ENCODE data around the gene USH1G.
"Not testable (repeated sequence)": the region's sequence is repeated elsewhere in the genome, so short reads cannot be mapped to it uniquely, and the experiment has no call there.

USH1G gene

DNA sequence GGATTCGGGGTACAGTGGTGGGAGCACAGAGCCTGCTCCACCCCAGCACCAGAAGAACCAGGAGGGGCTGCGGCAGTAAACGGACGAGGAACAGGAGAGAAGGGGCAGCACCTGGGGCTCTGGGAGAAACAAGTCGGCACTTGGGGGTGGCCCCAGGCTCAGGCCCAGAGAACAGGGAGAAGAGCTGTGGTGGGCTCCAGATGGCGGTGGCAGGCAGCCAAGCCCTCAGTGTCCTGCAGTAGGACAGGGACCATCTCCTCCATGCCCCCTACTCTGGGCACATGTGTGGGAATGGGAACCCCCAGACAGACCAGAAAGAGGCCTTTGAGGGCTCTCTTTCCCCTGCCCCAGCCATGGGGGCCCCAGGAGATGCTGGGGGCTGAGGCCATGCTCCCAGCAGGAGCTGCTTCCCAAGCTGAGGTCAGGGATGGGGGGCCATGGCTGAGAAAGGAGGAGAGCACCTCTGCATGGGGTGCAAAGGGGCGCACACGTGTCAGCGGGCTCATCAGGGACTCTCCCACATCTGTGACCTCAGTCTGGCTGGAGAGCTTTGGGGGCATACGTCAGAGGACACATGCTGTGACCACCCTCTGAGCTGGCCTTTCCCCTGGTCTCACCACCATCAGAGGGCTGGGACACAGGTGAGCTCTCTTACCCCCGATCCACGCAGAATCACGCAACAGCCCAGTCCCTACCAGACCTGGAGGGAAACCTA, 6.8 kb downstream of the USH1G start:
- H3K9me3 ChIP-seq (ENCODE audit: control insufficient read depth, insufficient read depth, low read length), result no peaks in the 10 kb centered on the region
- H3K4me1 ChIP-seq (ENCODE audit: insufficient read depth, low read length), result peaks cover 4% of the 10 kb centered on the region; the same call in 1 of the 2 replicates
- no peak overlapping the region for H3K9ac ChIP-seq (ENCODE audit: low read depth, low read length)
- H3K36me3 ChIP-seq (ENCODE audit: insufficient read depth, low read length), result no peaks in the 10 kb centered on the region

DNA sequence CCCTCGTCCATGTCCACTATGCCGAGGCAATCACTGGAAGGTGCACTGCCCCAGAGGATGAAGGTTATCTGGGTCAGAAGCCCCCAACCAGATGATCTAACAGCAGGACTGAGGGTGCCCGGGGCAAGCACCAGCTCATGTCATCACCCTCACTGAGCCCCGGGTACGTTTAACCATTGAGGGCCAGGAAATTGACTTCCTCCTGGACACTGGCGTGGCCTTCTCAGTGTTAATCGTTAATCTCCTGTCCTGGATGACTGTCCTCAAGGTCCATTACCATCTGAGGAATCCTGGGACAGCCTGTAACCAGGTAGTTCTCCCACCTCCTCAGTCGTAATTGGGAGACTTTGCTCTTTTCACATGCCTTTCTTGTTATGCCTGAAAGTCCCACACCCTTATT, 11.6 kb downstream of the USH1G start:
- H3K4me1 ChIP-seq (ENCODE audit: insufficient read depth, low read length), result peaks cover 10% of the 10 kb centered on the region
- not testable (repeated sequence) for H3K9ac ChIP-seq (ENCODE audit: low read depth, low read length); H3K9me3 ChIP-seq (ENCODE audit: control insufficient read depth, insufficient read depth, low read length); H3K36me3 ChIP-seq (ENCODE audit: insufficient read depth, low read length)

DNA sequence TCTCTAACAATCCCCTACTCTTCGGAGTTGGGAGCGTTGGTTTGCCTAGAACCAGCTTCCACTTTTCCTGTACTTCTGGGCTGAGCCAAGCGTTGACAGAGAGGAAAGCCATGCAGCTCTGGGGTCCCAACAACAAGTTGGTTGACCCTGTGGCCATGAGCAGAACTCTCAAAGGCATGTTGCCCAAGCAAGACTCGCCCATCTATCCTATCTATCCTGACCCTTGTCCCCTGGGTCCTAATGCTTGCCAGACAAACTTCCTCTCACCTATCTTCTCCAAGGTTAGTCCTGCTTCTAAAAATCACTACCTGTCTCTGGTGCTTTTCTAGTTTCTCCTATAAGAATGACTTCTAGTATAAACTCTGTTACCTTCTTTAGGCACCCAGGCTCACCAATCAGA, 14.0 kb downstream of the USH1G start:
- not testable (repeated sequence) for H3K9me3 ChIP-seq (ENCODE audit: control insufficient read depth, insufficient read depth, low read length); H3K9ac ChIP-seq (ENCODE audit: low read depth, low read length); H3K36me3 ChIP-seq (ENCODE audit: insufficient read depth, low read length)
- peaks cover 13% of the 10 kb centered on the region for H3K4me1 ChIP-seq (ENCODE audit: insufficient read depth, low read length)

DNA sequence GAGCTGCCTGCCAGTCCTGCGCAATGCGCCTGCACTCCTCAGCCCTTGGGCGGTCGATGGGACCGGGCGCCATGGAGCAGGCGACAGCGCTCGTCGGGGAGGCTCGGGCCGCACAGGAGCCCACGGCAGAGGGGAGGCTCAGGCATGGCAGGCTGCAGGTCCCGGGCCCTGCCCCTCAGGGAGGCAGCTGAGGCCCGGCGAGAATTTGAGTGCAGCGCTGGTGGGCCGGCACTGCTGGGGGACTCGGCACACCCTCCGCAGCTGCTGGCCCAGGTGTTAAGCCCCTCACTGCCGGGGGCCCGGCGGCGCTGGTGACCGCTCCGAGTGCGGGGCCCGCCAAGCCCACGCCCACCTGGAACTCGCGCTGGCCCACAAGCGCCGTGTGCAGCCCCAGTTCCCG, 16.0 kb downstream of the USH1G start:
- Histone ChIP-seq H3K36me3 (ENCODE audit: insufficient read depth, low read length) (no peaks in the 10 kb centered on the region), H3K4me1 (ENCODE audit: insufficient read depth, low read length) (peaks cover 13% of the 10 kb centered on the region), H3K9ac (ENCODE audit: low read depth, low read length) (no peak overlapping the region), H3K9me3 (ENCODE audit: control insufficient read depth, insufficient read depth, low read length) (no peaks in the 10 kb centered on the region)

DNA sequence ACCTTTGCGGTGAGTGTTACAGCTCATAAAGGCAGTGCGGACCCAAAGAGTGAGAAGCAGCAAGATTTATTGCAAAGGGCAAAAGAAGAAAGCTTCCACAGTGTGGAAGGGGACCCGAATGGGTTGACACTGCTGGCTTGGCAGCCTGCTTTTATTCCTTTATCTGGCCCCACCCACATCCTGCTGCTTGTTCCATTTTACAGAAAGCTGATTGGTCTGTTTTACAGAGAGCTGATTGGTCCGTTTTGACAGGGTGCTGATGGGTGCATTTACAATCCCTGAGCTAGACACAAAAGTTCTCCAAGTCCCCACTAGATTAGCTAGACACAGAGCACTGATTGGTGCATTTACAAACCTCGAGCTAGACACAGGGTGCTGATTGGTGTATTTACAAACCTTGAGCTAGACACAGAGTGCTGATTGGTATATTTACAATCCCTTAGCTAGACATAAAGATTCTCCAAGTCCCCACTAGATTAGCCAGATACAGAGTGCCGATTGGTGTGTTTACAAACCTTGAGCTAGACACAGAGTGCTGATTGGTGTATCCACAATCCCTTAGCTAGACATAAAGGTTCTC, 16.8 kb downstream of the USH1G start:
- H3K36me3 ChIP-seq (ENCODE audit: insufficient read depth, low read length); H3K9me3 ChIP-seq (ENCODE audit: control insufficient read depth, insufficient read depth, low read length); H3K9ac ChIP-seq (ENCODE audit: low read depth, low read length): not testable (repeated sequence)
- H3K4me1 ChIP-seq (ENCODE audit: insufficient read depth, low read length), result peaks cover 13% of the 10 kb centered on the region

DNA sequence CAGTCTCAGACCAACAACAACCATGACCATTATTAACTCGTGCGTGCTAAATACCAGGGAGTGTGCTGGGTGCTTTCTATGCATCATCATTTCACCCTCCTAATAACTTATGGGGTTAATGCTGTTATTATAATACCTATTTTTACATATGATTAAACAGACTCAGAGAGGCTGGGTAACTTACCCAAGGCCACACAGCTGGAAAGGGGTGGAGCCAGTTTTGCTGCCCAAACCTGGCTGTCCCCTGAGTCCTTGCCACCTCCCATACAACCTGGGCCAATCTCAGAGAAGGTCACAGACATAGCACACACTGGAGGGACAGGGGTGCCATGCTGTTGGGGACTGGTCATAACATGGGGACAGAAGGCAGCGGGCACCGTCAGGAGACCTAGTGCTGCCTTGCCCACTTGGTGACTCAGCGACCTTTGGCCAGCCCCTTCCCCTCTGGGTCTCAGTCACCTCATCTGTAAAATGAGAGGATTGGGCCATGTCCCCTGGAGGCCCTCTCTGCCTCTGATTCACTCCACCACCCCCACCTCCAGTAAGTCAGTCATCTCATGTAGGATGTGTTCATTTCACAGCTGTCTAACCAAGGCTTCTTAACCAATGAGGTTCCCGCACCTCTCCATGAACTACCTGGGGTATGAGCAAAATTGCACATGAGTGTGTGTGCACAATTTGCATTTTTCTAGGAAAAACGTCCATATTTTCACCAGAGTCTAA, 18.2 kb downstream of the USH1G start:
- Histone ChIP-seq H3K9ac (ENCODE audit: low read depth, low read length) (no peak overlapping the region), H3K4me1 (ENCODE audit: insufficient read depth, low read length) (peaks cover 7% of the 10 kb centered on the region), H3K9me3 (ENCODE audit: control insufficient read depth, insufficient read depth, low read length) (no peaks in the 10 kb centered on the region), H3K36me3 (ENCODE audit: insufficient read depth, low read length) (no peaks in the 10 kb centered on the region)

DNA sequence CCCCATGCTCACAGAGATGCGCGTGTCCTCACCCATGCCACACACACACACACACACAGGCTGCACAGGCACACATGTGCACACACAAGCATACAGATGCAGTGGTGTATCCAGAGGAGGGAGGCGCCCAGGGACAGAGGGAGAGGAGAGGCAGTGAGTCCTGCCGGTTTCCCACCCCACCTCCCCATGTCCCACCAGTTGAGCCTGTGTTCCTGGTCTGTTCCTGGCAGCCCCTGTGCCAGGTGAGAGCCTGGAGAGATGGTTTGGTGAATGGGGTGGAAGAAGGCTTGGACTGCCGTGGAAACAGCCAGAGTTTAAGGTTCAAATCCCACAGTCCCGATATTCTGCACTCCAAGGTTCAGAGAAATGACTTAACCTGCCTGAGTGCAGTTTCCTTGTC, 19.4 kb downstream of the USH1G start:
- Histone ChIP-seq H3K9me3 (ENCODE audit: control insufficient read depth, insufficient read depth, low read length) (no peaks in the 10 kb centered on the region), H3K36me3 (ENCODE audit: insufficient read depth, low read length) (no peaks in the 10 kb centered on the region), H3K9ac (ENCODE audit: low read depth, low read length) (no peak overlapping the region)

DNA sequence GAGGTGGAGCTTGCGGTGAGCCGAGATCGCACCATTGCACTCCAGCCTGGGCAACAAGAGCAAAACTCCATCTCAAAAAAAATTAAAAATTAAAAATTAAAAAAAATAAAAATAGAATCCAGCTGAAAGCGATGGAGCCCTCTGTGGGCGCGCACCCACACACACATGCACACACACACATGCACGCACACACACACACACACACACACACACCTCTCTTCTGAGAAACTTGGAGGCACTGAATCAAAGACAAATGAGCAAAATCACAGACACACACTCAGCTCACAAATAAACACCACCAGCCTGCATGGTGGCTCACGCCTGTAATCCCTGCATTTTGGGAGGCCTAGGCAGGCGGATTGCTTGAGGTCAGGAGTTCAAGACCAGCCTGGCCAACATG, 20.0 kb downstream of the USH1G start:
- no peaks in the 10 kb centered on the region for H3K9me3 ChIP-seq (ENCODE audit: control insufficient read depth, insufficient read depth, low read length)
- H3K4me1 ChIP-seq (ENCODE audit: insufficient read depth, low read length), result peaks cover 3% of the 10 kb centered on the region
- H3K36me3 ChIP-seq (ENCODE audit: insufficient read depth, low read length), result no peaks in the 10 kb centered on the region
- H3K9ac ChIP-seq (ENCODE audit: low read depth, low read length), result no peak overlapping the region

More for the DNA sequence above, 19.4 kb downstream of the USH1G start:
- peaks cover 3% of the 10 kb centered on the region for H3K4me1 ChIP-seq (ENCODE audit: insufficient read depth, low read length)

DNA sequence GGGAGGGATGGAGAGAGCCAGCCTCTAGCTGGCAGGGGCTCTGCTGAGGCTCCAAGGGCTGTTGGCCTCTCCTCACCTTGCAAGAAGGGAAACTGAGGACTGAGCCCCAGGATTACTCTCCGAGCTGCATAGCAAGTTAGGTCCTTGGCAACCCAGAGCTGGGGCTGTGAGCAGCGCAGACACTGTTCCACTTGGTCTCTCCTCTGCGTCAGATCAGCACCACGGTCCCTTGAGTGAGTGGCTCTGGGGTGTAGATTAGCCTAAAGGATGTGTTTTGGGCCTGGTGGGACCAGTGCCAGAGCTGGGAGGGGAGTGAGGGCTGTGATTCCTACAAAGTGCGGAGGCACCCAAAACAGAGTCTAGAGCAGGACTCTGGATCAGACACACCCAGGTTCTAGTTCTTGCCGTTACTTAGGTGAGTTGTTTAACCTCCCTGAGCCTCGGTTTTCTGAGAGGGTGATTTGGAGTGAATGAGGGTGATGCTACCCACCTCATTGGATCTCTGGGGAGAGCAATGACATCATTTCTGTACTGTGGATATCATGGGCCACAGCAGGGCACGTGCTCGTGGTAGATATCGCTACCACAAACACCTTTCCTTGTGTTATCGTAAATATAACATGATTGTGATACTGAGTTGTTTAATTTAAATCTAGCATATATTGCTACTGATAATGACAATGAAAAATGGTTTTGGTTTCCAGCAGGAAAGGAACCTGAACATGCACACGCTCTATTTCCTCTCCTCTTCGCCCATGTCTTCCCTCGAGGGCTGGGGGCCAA, 21.5 kb downstream of the USH1G start:
- no peaks in the 10 kb centered on the region for H3K9me3 ChIP-seq (ENCODE audit: control insufficient read depth, insufficient read depth, low read length)
- no peak overlapping the region for H3K9ac ChIP-seq (ENCODE audit: low read depth, low read length)
- H3K36me3 ChIP-seq (ENCODE audit: insufficient read depth, low read length), result no peaks in the 10 kb centered on the region
- peaks cover 3% of the 10 kb centered on the region for H3K4me1 ChIP-seq (ENCODE audit: insufficient read depth, low read length)

DNA sequence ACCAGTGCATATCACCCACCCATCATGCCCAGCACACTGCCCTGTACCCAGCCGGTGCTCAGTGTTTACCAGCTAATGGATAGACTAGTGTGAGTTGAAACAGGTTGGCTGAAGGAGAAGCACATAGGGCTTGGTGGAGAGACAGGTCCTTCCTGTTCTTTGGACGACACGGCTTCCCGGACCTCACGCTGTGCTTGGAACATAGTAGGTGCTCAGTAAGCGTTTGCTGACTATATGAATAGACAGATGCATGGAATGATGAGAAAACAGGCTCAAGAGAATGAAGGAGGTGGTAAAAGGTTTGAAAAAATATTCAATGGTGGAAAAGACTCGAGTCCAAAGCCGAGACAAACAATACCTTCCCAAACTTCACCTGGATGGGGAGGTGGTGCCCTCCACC, 22.8 kb downstream of the USH1G start:
- peaks cover 3% of the 10 kb centered on the region for H3K4me1 ChIP-seq (ENCODE audit: insufficient read depth, low read length)
- H3K9ac ChIP-seq (ENCODE audit: low read depth, low read length), result no peak overlapping the region
- H3K36me3 ChIP-seq (ENCODE audit: insufficient read depth, low read length), result no peaks in the 10 kb centered on the region
- H3K9me3 ChIP-seq (ENCODE audit: control insufficient read depth, insufficient read depth, low read length), result no peaks in the 10 kb centered on the region

DNA sequence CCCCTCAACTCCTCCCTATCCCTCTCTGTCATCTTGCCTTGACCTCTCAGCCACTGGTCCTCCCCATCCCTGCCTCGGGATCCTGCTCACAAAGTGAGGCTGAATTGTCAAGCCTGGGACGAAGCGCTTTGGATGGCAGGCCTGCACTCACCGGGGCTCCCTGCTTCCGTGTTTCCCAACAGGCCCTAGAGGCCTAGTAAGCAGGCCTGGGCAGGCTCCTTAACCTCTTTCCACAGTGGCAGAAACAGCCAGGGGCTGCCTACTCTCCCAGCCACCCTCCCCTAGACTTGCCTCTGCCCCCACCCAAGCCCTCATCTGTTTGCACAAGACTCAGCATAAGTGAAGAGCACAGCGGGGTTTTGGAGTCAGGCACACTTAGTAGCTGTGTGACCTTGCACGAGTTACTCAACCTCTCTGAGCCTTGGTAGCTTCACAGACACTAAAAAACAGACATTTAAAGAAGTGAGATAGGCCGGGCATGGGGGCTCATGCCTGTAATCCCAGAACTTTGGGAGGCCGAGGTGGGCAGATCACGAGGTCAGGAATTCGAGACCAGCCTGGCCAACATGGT, 24.6 kb downstream of the USH1G start:
- H3K36me3 ChIP-seq (ENCODE audit: insufficient read depth, low read length), result no peaks in the 10 kb centered on the region
- H3K9me3 ChIP-seq (ENCODE audit: control insufficient read depth, insufficient read depth, low read length), result no peaks in the 10 kb centered on the region
- no peak overlapping the region for H3K9ac ChIP-seq (ENCODE audit: low read depth, low read length)
- H3K4me1 ChIP-seq (ENCODE audit: insufficient read depth, low read length), result 0 out of 2 replicates have a peak, but pooled peaks cover 3% of the 10 kb centered on the region

DNA sequence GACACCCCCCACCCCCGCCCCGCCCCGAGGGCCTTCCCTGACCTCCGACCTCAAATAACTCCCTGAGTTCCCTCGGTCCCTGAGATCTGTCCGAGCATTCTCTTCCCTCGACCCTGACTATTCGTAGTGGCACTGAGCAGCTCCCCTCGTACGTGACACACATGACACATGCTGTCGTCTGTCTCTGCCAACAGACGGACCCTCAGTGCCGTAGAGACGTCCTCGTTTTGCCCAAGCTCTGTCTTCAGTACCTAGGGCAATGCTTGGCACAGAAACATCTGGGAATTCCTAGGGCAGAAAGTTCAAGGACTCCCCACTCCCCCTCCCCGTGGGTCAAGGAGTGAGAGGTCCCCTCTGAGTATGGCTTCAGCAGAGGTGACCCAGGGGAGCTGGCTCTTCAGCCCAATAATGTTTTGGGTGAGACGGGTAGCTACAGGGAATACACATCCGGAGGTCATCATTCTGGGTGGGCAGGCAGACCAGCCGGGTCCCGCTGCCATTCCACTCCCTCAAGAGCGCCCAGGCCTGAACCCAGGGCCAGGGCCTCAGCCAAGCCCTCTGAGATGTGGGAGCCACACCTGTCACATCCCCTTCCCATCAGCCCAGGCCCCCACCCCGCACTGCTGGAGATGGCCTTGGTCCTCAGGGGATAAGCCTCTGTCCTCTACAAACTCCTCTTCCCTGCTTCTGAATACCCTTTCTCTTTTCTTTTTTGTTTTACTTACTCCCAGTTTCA, 29.0 kb downstream of the USH1G start:
- H3K36me3 ChIP-seq (ENCODE audit: insufficient read depth, low read length), result no peaks in the 10 kb centered on the region
- H3K4me1 ChIP-seq (ENCODE audit: insufficient read depth, low read length), result peaks cover 8% of the 10 kb centered on the region
- H3K9me3 ChIP-seq (ENCODE audit: control insufficient read depth, insufficient read depth, low read length), result no peaks in the 10 kb centered on the region
- peak overlapping the region; percentile 63; the same call in 1 of the 2 replicates for H3K9ac ChIP-seq (ENCODE audit: low read depth, low read length)

DNA sequence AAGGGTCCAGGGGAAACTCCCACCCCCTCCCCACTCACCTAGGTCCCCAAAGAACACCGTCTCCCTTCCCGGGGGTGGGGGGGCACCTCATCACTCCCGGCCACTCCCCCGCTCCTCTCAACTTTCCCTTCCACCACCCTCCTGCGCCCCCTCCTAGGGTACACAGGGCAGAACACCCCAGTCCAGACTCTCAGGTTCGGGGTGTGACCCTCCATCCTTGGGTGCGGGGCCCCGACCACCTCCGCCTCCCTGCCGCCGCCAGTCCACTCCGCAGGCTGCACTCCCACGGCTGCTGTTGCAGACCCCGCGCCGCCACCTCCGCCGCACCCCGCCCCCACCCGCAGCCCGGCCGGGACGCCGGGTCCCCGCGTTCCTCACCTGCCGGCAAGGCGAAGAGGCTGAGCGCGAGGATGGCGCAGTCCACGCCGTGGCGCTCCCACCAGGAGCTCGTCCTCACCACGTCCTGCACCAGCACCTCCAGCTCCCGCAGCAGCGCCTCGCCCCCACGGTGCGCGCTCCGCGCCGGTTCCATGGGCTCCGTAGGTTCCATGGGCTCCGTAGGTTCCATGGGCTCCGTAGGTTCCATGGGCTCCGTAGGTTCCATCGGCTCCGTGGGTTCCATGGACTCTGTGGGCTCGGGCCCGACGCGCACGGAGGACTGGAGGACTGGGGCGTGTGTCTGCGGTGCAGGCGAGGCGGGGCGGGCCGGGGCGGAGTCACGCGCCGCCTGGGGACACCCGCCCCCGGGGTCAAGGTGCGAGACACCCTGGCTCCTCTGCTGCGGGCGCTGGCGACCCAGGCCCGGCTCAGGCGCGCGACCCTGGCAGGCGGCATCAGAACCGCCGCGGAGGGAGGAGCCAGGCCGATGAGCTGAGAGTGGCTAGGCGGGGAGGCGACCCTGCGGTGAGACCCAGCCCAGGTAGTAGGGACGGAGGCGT, 29.8 kb downstream of the USH1G start, which contains the start of gene FADS6:
TSS of gene FADS6 (minus strand) at position 660 of the 938 bp plus-strand sequence. CDS start at position 622, 38 bp downstream.
- H3K9ac ChIP-seq (ENCODE audit: low read depth, low read length), result peak within 1 kb of the TSS; percentile 63; the same call in 1 of the 2 replicates
- peaks cover 16% of the 10 kb centered on the region for H3K4me1 ChIP-seq (ENCODE audit: insufficient read depth, low read length)
- no peaks in the 10 kb centered on the region for H3K36me3 ChIP-seq (ENCODE audit: insufficient read depth, low read length)
- no peaks in the 10 kb centered on the region for H3K9me3 ChIP-seq (ENCODE audit: control insufficient read depth, insufficient read depth, low read length)

Data from ES-I3 (cell line).